GM19397 (cell line): ENCODE measurements around the gene DNAJC30.
"Not testable (repeated sequence)": the region's sequence is repeated elsewhere in the genome, so short reads cannot be mapped to it uniquely, and the experiment has no call there.

ENCODE experiments used
- ATAC-seq: cut with Tn5 transposase; IDR thresholded peaks from one replicate; pipeline ENCODE4 v1.9.1; 2021; ENCODE audit warnings: mild to moderate bottlenecking, moderate library complexity; ENCODE audit not compliant: unreplicated experiment

The DNAJC30 gene

GRCh38 chr7:73683056-73683787 is at the start of gene DNAJC30, which contains the start of gene BUD23:
Gene DNAJC30 (minus strand): TSS chr7:73683453. CDS start chr7:73683423, 30 bp downstream.
Gene BUD23 (plus strand): TSS chr7:73683597. CDS start chr7:73683626, 29 bp downstream.
- peak; percentile 92 for ATAC-seq

- no peak for ATAC-seq
Observed at GRCh38 chr7:73732397-73732796, 49.1 kb upstream of the DNAJC30 start.

GRCh38 chr7:73730485-73730884 is 47.2 kb upstream of the DNAJC30 start:
- no peak for ATAC-seq

GRCh38 chr7:73728551-73728950 is 45.3 kb upstream of the DNAJC30 start:
- ATAC-seq: no peak

GRCh38 chr7:73727952-73728351 is 44.7 kb upstream of the DNAJC30 start:
- no peak for ATAC-seq

GRCh38 chr7:73726083-73726466 is 42.8 kb upstream of the DNAJC30 start:
- ATAC-seq: no peak

- ATAC-seq: no peak
Observed at GRCh38 chr7:73723813-73724212, 40.6 kb upstream of the DNAJC30 start.

- ATAC-seq: no peak
Observed at GRCh38 chr7:73722785-73723184, 39.5 kb upstream of the DNAJC30 start.

- not testable (repeated sequence) for ATAC-seq
Observed at GRCh38 chr7:73722182-73722581, 38.9 kb upstream of the DNAJC30 start.

- no peak for ATAC-seq
Observed at GRCh38 chr7:73721377-73721817, 38.1 kb upstream of the DNAJC30 start.

- ATAC-seq: not testable (repeated sequence)
Observed at GRCh38 chr7:73720443-73720842, 37.2 kb upstream of the DNAJC30 start.

- ATAC-seq: no peak
Observed at GRCh38 chr7:73719806-73720169, 36.5 kb upstream of the DNAJC30 start.

- peak; percentile 74 for ATAC-seq
Observed at GRCh38 chr7:73718905-73719805, 35.9 kb upstream of the DNAJC30 start, which contains the start of gene STX1A. Gene STX1A (minus strand): TSS chr7:73719669. CDS start chr7:73719631, 38 bp downstream.

- ATAC-seq: no peak
Observed at GRCh38 chr7:73718438-73718881, 35.2 kb upstream of the DNAJC30 start.

GRCh38 chr7:73717991-73718405 is 34.7 kb upstream of the DNAJC30 start:
- no peak for ATAC-seq

- no peak for ATAC-seq
Observed at GRCh38 chr7:73717025-73717807, 34.0 kb upstream of the DNAJC30 start.

- no peak for ATAC-seq
Observed at GRCh38 chr7:73716318-73716890, 33.2 kb upstream of the DNAJC30 start.

- ATAC-seq: no peak
Observed at GRCh38 chr7:73715648-73716317, 32.5 kb upstream of the DNAJC30 start.

- not testable (repeated sequence) for ATAC-seq
Observed at GRCh38 chr7:73713319-73713718, 30.1 kb upstream of the DNAJC30 start.

- ATAC-seq: no peak
Observed at GRCh38 chr7:73712773-73713172, 29.5 kb upstream of the DNAJC30 start.
